ENCODE data around the gene RFX6. TPM values are rescaled to one million over a fixed set of nuclear protein-coding genes. Genes with fewer than 3 reads are reported as not detected.

RFX6 gene
- total and polyA plus RNA-seq, 2 donors (not counting 1 experiment from before 2014, with no cell fraction given): not detected

DNA sequence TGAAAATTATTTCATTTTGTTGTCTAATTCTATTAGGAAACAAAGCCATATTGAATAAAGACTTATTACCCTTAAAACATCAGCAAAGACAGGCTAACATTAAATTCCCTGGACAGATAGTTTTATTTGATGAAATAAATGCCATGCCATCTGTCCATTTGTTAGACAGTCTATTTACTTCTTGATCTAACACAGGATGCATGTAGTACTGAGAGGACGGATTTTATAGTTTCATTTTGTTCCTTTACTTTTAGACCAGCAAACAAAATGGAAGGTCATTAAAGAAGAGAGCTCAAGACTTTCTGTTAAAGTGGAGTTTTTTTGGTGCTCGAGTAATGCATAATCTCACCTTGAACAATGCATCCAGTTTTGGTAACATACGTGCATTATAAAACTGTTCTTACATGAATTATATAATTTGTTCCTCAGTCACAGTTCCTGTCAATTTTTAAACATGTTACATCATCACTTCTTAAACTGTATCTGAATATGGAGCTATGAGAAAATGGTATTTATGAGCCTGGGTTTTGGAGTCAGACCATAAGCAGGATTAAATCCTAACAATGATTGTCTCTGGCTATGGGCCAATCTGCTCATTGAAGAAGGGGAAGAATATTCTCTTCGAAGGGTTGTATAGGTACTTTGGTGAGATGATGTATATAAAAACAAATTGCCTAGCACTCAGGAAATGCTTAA lies 46.0 kb downstream of the RFX6 start:
- Histone ChIP-seq H4K20me1 (ENCODE audit: control insufficient read depth, extremely low read depth, insufficient read depth, low read length) (no peaks in the 10 kb centered on the region), H2AFZ (ENCODE audit: low read length) (no peak overlapping the region), H3K27ac (ENCODE audit: insufficient read depth, low read length) (no peak overlapping the region), H3K36me3 (ENCODE audit: control insufficient read depth, insufficient read depth, low read length) (no peaks in the 10 kb centered on the region), H3K4me3 (replicated peaks in 1 of 4; ENCODE audit: control extremely low read depth in 1 of 4, insufficient read depth in 1 of 4, low read depth in 3 of 4, low read length in 4 of 4) (no peak overlapping the region), H3K27me3 (ENCODE audit: control insufficient read depth, insufficient read depth, low read length) (peaks cover 2% of the 10 kb centered on the region), H3K9ac (ENCODE audit: insufficient read depth, low read length) (no peak overlapping the region), H3K79me2 (ENCODE audit: control insufficient read depth, insufficient read depth, low read length) (no peaks in the 10 kb centered on the region), H3K4me2 (ENCODE audit: extremely low read depth, insufficient read depth, low read length) (no peak overlapping the region), H3K4me1 (ENCODE audit: control insufficient read depth, extremely low read depth, insufficient read depth, low read length) (no peaks in the 10 kb centered on the region), H3K9me3 (ENCODE audit: control insufficient read depth, insufficient read depth, low read depth, low read length) (no peaks in the 10 kb centered on the region)
- DNase-seq (ENCODE audit: low read depth in 2 of 2): no peak
- TF ChIP-seq EZH2 (IDR thresholded peaks at IDR 0.05; ENCODE audit: low read length, missing control alignments): no peak
- TF ChIP-seq, protein P1, sequence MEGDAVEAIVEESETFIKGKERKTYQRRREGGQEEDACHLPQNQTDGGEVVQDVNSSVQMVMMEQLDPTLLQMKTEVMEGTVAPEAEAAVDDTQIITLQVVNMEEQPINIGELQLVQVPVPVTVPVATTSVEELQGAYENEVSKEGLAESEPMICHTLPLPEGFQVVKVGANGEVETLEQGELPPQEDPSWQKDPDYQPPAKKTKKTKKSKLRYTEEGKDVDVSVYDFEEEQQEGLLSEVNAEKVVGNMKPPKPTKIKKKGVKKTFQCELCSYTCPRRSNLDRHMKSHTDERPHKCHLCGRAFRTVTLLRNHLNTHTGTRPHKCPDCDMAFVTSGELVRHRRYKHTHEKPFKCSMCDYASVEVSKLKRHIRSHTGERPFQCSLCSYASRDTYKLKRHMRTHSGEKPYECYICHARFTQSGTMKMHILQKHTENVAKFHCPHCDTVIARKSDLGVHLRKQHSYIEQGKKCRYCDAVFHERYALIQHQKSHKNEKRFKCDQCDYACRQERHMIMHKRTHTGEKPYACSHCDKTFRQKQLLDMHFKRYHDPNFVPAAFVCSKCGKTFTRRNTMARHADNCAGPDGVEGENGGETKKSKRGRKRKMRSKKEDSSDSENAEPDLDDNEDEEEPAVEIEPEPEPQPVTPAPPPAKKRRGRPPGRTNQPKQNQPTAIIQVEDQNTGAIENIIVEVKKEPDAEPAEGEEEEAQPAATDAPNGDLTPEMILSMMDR (conservative IDR thresholded peaks at IDR 0.05 in 1 of 2, IDR thresholded peaks at IDR 0.05 in 1 of 2; ENCODE audit: low read depth in 1 of 2, low read length in 2 of 2): no peak

DNA sequence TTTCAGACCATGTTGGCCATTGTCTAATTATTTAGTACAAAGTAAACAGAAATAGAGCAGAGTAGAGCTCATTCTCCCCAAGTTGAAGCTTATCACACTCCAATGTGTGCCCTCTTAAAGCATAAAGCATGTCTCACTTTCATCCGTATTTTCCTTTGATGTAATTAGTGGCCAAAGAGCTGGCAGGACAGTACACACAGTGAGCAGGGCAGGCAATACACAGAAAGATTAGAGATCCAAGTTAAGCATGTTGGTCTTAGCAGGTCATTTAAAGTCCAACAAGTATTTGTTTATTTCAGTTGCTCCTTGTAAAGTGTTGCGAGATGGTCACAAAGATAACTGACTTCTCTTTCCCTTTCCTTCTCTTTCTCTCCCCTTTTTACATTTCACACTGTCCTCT lies 47.2 kb downstream of the RFX6 start:
- no peak overlapping the region for H3K4me3 ChIP-seq (replicated peaks in 1 of 4; ENCODE audit: control extremely low read depth in 1 of 4, insufficient read depth in 1 of 4, low read depth in 3 of 4, low read length in 4 of 4)
- H3K4me2 ChIP-seq (ENCODE audit: extremely low read depth, insufficient read depth, low read length): no peak overlapping the region
- no peaks in the 10 kb centered on the region for H3K4me1 ChIP-seq (ENCODE audit: control insufficient read depth, extremely low read depth, insufficient read depth, low read length)
- TF ChIP-seq, protein P1 (conservative IDR thresholded peaks at IDR 0.05 in 1 of 2, IDR thresholded peaks at IDR 0.05 in 1 of 2; ENCODE audit: low read depth in 1 of 2, low read length in 2 of 2): no peak
- no peak for TF ChIP-seq EZH2 (IDR thresholded peaks at IDR 0.05; ENCODE audit: low read length, missing control alignments)
- no peaks in the 10 kb centered on the region for H4K20me1 ChIP-seq (ENCODE audit: control insufficient read depth, extremely low read depth, insufficient read depth, low read length)
- H3K79me2 ChIP-seq (ENCODE audit: control insufficient read depth, insufficient read depth, low read length): no peaks in the 10 kb centered on the region
- H3K27ac ChIP-seq (ENCODE audit: insufficient read depth, low read length): no peak overlapping the region
- DNase-seq (ENCODE audit: low read depth in 2 of 2): no peak
- H3K27me3 ChIP-seq (ENCODE audit: control insufficient read depth, insufficient read depth, low read length): peaks cover 2% of the 10 kb centered on the region
- H3K36me3 ChIP-seq (ENCODE audit: control insufficient read depth, insufficient read depth, low read length): no peaks in the 10 kb centered on the region
- H3K9ac ChIP-seq (ENCODE audit: insufficient read depth, low read length): no peak overlapping the region
- H3K9me3 ChIP-seq (ENCODE audit: control insufficient read depth, insufficient read depth, low read depth, low read length): no peaks in the 10 kb centered on the region
- no peak overlapping the region for H2AFZ ChIP-seq (ENCODE audit: low read length)

- Histone ChIP-seq H3K9me3 (ENCODE audit: control insufficient read depth, insufficient read depth, low read depth, low read length) (no peaks in the 10 kb centered on the region), H3K79me2 (ENCODE audit: control insufficient read depth, insufficient read depth, low read length) (no peaks in the 10 kb centered on the region), H2AFZ (ENCODE audit: low read length) (no peak overlapping the region), H3K27ac (ENCODE audit: insufficient read depth, low read length) (no peak overlapping the region), H3K4me2 (ENCODE audit: extremely low read depth, insufficient read depth, low read length) (no peak overlapping the region), H3K9ac (ENCODE audit: insufficient read depth, low read length) (no peak overlapping the region), H3K4me1 (ENCODE audit: control insufficient read depth, extremely low read depth, insufficient read depth, low read length) (no peaks in the 10 kb centered on the region), H3K36me3 (ENCODE audit: control insufficient read depth, insufficient read depth, low read length) (no peaks in the 10 kb centered on the region), H3K4me3 (replicated peaks in 1 of 4; ENCODE audit: control extremely low read depth in 1 of 4, insufficient read depth in 1 of 4, low read depth in 3 of 4, low read length in 4 of 4) (no peak overlapping the region), H3K27me3 (ENCODE audit: control insufficient read depth, insufficient read depth, low read length) (peaks cover 2% of the 10 kb centered on the region), H4K20me1 (ENCODE audit: control insufficient read depth, extremely low read depth, insufficient read depth, low read length) (no peaks in the 10 kb centered on the region)
- DNase-seq (ENCODE audit: low read depth in 2 of 2): no peak
- TF ChIP-seq, protein P1 (conservative IDR thresholded peaks at IDR 0.05 in 1 of 2, IDR thresholded peaks at IDR 0.05 in 1 of 2; ENCODE audit: low read depth in 1 of 2, low read length in 2 of 2): no peak
- no peak for TF ChIP-seq EZH2 (IDR thresholded peaks at IDR 0.05; ENCODE audit: low read length, missing control alignments)
These were observed 48.2 kb downstream of the RFX6 start for GRCh38 chr6:116925088-116925794.
